H1 (cell line): Measurements from ENCODE around the gene RAB35. TPM values are rescaled to one million over a fixed set of nuclear protein-coding genes. Genes with fewer than 3 reads are reported as not detected.

Source experiments
- CTCF ChIA-PET: fragments of 300-600 bp; sonication (Branson Sonifier 250); formaldehyde crosslinking; loops from one replicate; lab custom pipeline; 2021; ENCODE audit not compliant: partially characterized antibody; lab: Charles Lee
- POLR2A ChIA-PET: fragments of 300-600 bp; sonication (Branson Sonifier 250); formaldehyde crosslinking; loops from one replicate; lab custom pipeline; 2021; ENCODE audit warnings: inconsistent platforms; ENCODE audit not compliant: partially characterized antibody; lab: Charles Lee
- DNase-seq, 2 experiments: peaks; one replicate each; pipeline versions ENCODE4 v3.0.0 to v3.0.0-alpha.2; 2010 to 2022; ENCODE audit warnings: low spot score in 2 of 2, low read depth in 1 of 2, mixed read lengths in 1 of 2
- FAIRE-seq: peaks from 2 replicates; lab custom pipeline; 2011; peaks lifted over from hg19 to GRCh38; lab: Jason Lieb, UNC
- H2AFZ ChIP-seq: 2 replicates; pipeline ENCODE4 v1.8.1; 2012; ENCODE audit warnings: low read length, inconsistent platforms
- H2AK5ac ChIP-seq: 2 replicates; pipeline ENCODE4 v1.6.1; 2013; ENCODE audit warnings: low read depth, low read length
- H2BK120ac ChIP-seq: replicated peaks from 2 replicates; pipeline ENCODE3; 2013; ENCODE audit warnings: low read depth, low read length, inconsistent platforms
- H2BK12ac ChIP-seq: 2 replicates; pipeline ENCODE4 v1.6.1; 2013; ENCODE audit warnings: low read depth, low read length
- H2BK15ac ChIP-seq: 2 replicates; pipeline ENCODE4 v1.6.1; 2013; ENCODE audit warnings: low read length
- H2BK20ac ChIP-seq: 2 replicates; pipeline ENCODE4 v1.6.1; 2013; ENCODE audit warnings: low read length
- H2BK5ac ChIP-seq: 2 replicates; pipeline ENCODE4 v1.6.1; 2013; ENCODE audit warnings: low read depth, low read length
- H3K14ac ChIP-seq: 2 replicates; pipeline ENCODE4 v1.6.1; 2013; ENCODE audit warnings: inconsistent platforms; ENCODE audit not compliant: insufficient read length
- H3K18ac ChIP-seq: 2 replicates; pipeline ENCODE4 v1.6.1; 2013; ENCODE audit warnings: low read length; ENCODE audit errors: extremely low read depth
- H3K23ac ChIP-seq: 2 replicates; pipeline ENCODE4 v1.6.1; 2013; ENCODE audit warnings: inconsistent platforms; ENCODE audit not compliant: insufficient read length
- H3K23me2 ChIP-seq: 2 replicates; pipeline ENCODE4 v1.6.1; 2013; ENCODE audit warnings: low read depth, low read length
- H3K27ac ChIP-seq: 2 replicates; pipeline ENCODE4 v1.6.1; 2011; ENCODE audit warnings: low read depth, low read length, inconsistent platforms
- H3K27me3 ChIP-seq, 4 experiments: replicated peaks in 1 of 4; 1 replicate in 1 of 4; 2 replicates in 3 of 4; pipeline versions ENCODE4 v1.6.1 to v1.8.1; 2011 to 2013; ENCODE audit warnings: low read length in 3 of 4, mild to moderate bottlenecking in 3 of 4, inconsistent platforms in 2 of 4, mixed read lengths in 2 of 4, moderate library complexity in 1 of 4; ENCODE audit not compliant: control insufficient read depth in 3 of 4, insufficient read depth in 3 of 4; ENCODE audit errors: extremely low read depth in 1 of 4
- H3K36me3 ChIP-seq, 4 experiments: 2 replicates each; pipeline versions ENCODE4 v1.6.1 to v1.8.1; 2011 to 2013; ENCODE audit warnings: mild to moderate bottlenecking in 4 of 4, low read length in 3 of 4, moderate library complexity in 2 of 4, control low read depth in 1 of 4, inconsistent platforms in 1 of 4; ENCODE audit not compliant: insufficient read depth in 4 of 4, control insufficient read depth in 2 of 4
- H3K4ac ChIP-seq: replicated peaks from 2 replicates; pipeline ENCODE3; 2013; ENCODE audit warnings: low read length, low read depth, mixed read lengths, inconsistent platforms; ENCODE audit not compliant: insufficient read length
- H3K4me1 ChIP-seq, 4 experiments: replicated peaks in 1 of 4; 1 replicate in 1 of 4; 2 replicates in 3 of 4; pipeline versions ENCODE4 v1.6.1 to v1.8.1; 2011 to 2013; ENCODE audit warnings: low read length in 3 of 4, inconsistent platforms in 2 of 4, mixed read lengths in 1 of 4; ENCODE audit not compliant: insufficient read depth in 4 of 4, control insufficient read depth in 3 of 4
- H3K4me2 ChIP-seq, 2 experiments: 2 replicates each; pipeline versions ENCODE4 v1.6.1 to v1.8.1; 2011 to 2013; ENCODE audit warnings: low read depth in 2 of 2, low read length in 2 of 2, control low read depth in 1 of 2, inconsistent platforms in 1 of 2, mild to moderate bottlenecking in 1 of 2; ENCODE audit not compliant: insufficient read depth in 1 of 2
- H3K4me3 ChIP-seq, 4 experiments: fragments of 200-600, 300-600 bp in 1 of 4; sonication (generic), shearing (Covaris generic), sonication (Bioruptor Twin) in 1 of 4; 2 replicates each; pipeline versions ENCODE4 v1.5.1 to v1.8.1; 2011 to 2016; ENCODE audit warnings: low read length in 4 of 4, low read depth in 3 of 4, control low read depth in 2 of 4, inconsistent platforms in 2 of 4, mild to moderate bottlenecking in 2 of 4, mixed read lengths in 1 of 4, moderate library complexity in 1 of 4; ENCODE audit not compliant: insufficient read depth in 2 of 4; ENCODE audit errors: extremely low read depth in 1 of 4
- H3K56ac ChIP-seq: replicated peaks from 2 replicates; pipeline ENCODE3; 2013; ENCODE audit warnings: low read depth, mild to moderate bottlenecking, mixed read lengths, low read length, inconsistent platforms; ENCODE audit not compliant: insufficient read length
- H3K79me1 ChIP-seq: 2 replicates; pipeline ENCODE4 v1.6.1; 2013; ENCODE audit warnings: low read depth, low read length, control low read depth
- H3K79me2 ChIP-seq, 2 experiments: 2 replicates each; pipeline versions ENCODE4 v1.6.1 to v1.8.1; 2012 to 2013; ENCODE audit warnings: low read length in 2 of 2, mild to moderate bottlenecking in 2 of 2, inconsistent platforms in 1 of 2; ENCODE audit not compliant: insufficient read depth in 2 of 2, control insufficient read depth in 1 of 2
- H3K9ac ChIP-seq, 4 experiments: replicated peaks in 1 of 4; 1 replicate in 1 of 4; 2 replicates in 3 of 4; pipeline versions ENCODE4 v1.6.1 to v1.8.1; 2011 to 2013; ENCODE audit warnings: low read depth in 3 of 4, low read length in 3 of 4, control low read depth in 2 of 4, mild to moderate bottlenecking in 2 of 4, moderate library complexity in 2 of 4, inconsistent platforms in 1 of 4; ENCODE audit errors: extremely low read depth in 1 of 4
- H3K9me3 ChIP-seq, 2 experiments: 2 replicates each; pipeline versions ENCODE4 v1.6.1 to v1.8.1; 2012 to 2013; ENCODE audit warnings: mild to moderate bottlenecking in 2 of 2, moderate library complexity in 2 of 2, control low read depth in 1 of 2, inconsistent platforms in 1 of 2, low read depth in 1 of 2, low read length in 1 of 2, mixed read lengths in 1 of 2; ENCODE audit not compliant: insufficient read depth in 2 of 2
- H4K20me1 ChIP-seq, 2 experiments: replicated peaks in 1 of 2; 2 replicates each; pipeline versions ENCODE3 to v1.8.1; 2011 to 2013; ENCODE audit warnings: inconsistent platforms in 2 of 2, low read length in 2 of 2, mild to moderate bottlenecking in 1 of 2; ENCODE audit not compliant: insufficient read depth in 2 of 2, control insufficient read depth in 1 of 2
- H4K5ac ChIP-seq: 2 replicates; pipeline ENCODE4 v1.6.1; 2013; ENCODE audit warnings: low read length, low read depth, mixed read lengths, inconsistent platforms; ENCODE audit not compliant: insufficient read length
- H4K8ac ChIP-seq: 2 replicates; pipeline ENCODE4 v1.8.0; 2013; ENCODE audit warnings: mild to moderate bottlenecking, moderate library complexity, low read length, inconsistent platforms; ENCODE audit not compliant: insufficient read depth; ENCODE audit errors: extremely low read depth
- H4K91ac ChIP-seq: replicated peaks from 2 replicates; pipeline ENCODE3; 2013; ENCODE audit warnings: low read length, mixed read lengths, inconsistent platforms; ENCODE audit not compliant: insufficient read length
- NANOG ChIP-seq: IDR thresholded peaks from 2 replicates; pipeline ENCODE4 v1.6.1; 2011; ENCODE audit warnings: low read length, low read depth, mild to moderate bottlenecking, inconsistent platforms; ENCODE audit not compliant: insufficient read depth, poor library complexity, severe bottlenecking
- WGBS, 2 experiments: shearing (Covaris generic) in 1 of 2; methylation state at CpG; one replicate each; pipeline versions ENCODE4 v1.1.6 to v1.1.7; 2013 to 2015; ENCODE audit warnings: low lambda C conversion rate in 2 of 2, mixed read lengths in 2 of 2, inconsistent platforms in 1 of 2, low coverage in 1 of 2, missing lambda C conversion rate in 1 of 2; ENCODE audit not compliant: insufficient replicate concordance in 2 of 2, insufficient coverage in 1 of 2, insufficient read length in 1 of 2; ENCODE audit errors: extremely low coverage in 1 of 2, missing lambda C conversion rate in 1 of 2; 5-methylcytosine and 5-hydroxymethylcytosine counted together
- polyA plus RNA-seq, 7 experiments: library from polyadenylated mRNA; depleted of rRNA in 3 of 7; stranded (reverse) in 5 of 7; unstranded in 2 of 7; fragments of >200 nt in 5 of 7; fragments of 200-250 nt in 2 of 7; gene quantifications; 1 replicate in 5 of 7; 2 replicates in 1 of 7; 4 replicates in 1 of 7; pipeline versions ENCODE4 v1.2.1 to v1.2.3, GENCODE V29; 2011 to 2013; ENCODE audit warnings: missing spikeins in 2 of 7, mixed read lengths in 2 of 7
- total RNA-seq: library from RNA; stranded (reverse); fragmentation: NEBNext Ultra II Directional; extraction: Animal tissue kit (Norgen Biotek cat#: 25700); gene quantifications from 2 replicates; pipeline ENCODE4 v1.2.1, GENCODE V29; 2021
- TF ChIP-seq, protein P1 (sequence below): IDR thresholded peaks from 2 replicates; pipeline ENCODE4 v1.6.1; 2012; ENCODE audit warnings: inconsistent platforms

RAB35 gene
- total and polyA plus RNA-seq, 2 of the 8 experiments (the other 6 are each of a cell fraction or from before 2014, with no cell fraction given): 33.4 to 39.0 TPM

DNA sequence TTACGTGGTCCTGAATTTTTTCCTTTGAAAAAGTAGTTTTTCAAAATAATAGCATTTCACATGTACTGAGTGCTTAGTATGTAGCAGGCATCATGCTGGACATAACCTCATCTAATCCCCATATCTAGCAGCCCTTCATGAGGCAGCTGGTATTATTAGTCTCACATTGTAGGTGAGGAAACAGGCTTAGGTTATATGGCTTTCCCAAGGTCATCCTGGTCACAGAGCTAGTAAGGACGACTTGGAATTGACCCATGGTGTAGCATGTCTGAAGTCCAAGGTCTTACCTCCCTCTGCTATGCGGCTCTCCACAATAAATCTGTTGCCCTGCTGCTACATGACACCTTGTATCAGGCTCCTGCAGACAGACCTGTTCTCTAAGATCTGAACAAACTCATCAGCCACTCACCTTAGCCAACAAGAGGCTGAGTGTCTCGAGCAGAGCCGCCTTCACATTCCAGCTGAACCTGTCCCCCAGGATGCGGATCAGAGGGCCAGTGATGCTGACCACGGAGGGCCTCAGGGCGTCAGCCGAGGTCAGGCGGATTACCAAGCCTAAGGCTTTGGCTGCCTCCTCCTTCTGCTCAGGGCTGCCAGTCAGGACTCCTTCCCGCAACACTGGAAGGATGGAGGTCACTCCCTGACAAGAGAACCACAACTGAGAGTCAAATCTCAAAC is 19.7 kb upstream of the RAB35 start:
- Histone ChIP-seq H4K20me1 (peaks cover 0 to 12% of the 10 kb centered on the region in 2 experiments), H3K23me2 (no peaks in the 10 kb centered on the region), H2AFZ (no peak overlapping the region), H3K4me2 (no peak overlapping the region), H4K91ac (no peak overlapping the region), H3K14ac (no peak overlapping the region), H2BK120ac (no peak overlapping the region), H3K27ac (no peak overlapping the region), H2BK5ac (no peak overlapping the region), H4K8ac (no peak overlapping the region), H3K56ac (no peak overlapping the region), H3K4me3 (no peak overlapping the region), H3K23ac (no peak overlapping the region), H2BK12ac (no peak overlapping the region), H3K4me1 (no peaks in the 10 kb centered on the region; a peak in 1 of 7 replicates), H3K18ac (no peak overlapping the region), H3K9ac (no peak overlapping the region), H4K5ac (no peak overlapping the region), H3K79me1 (no peaks in the 10 kb centered on the region; the same call in none of the 2 replicates), H3K4ac (no peak overlapping the region), H3K36me3 (peaks cover 66 to 93% (median 84%) of the 10 kb centered on the region in 4 experiments), H2BK15ac (no peak overlapping the region), H3K27me3 (no peaks in the 10 kb centered on the region), H3K9me3 (no peaks in the 10 kb centered on the region), H3K79me2 (no peaks in the 10 kb centered on the region), H2AK5ac (no peak overlapping the region), H2BK20ac (no peak overlapping the region)
- FAIRE-seq (no peak), DNase-seq (no peak)
- POLR2A ChIA-PET: interaction anchor here (1.1 to 3.2 kb wide), 7 partner anchors 10 to 155 kb away, joined by 3 to 13 read pairs (median 5); partner anchors contain the start of gene RPLP0
- CTCF ChIA-PET: interaction anchor here (0.8 kb wide), 1 partner anchor 11 kb away, joined by 3 read pairs; no protein-coding TSS in a partner anchor
- no peak for TF ChIP-seq NANOG
- TF ChIP-seq, protein P1, sequence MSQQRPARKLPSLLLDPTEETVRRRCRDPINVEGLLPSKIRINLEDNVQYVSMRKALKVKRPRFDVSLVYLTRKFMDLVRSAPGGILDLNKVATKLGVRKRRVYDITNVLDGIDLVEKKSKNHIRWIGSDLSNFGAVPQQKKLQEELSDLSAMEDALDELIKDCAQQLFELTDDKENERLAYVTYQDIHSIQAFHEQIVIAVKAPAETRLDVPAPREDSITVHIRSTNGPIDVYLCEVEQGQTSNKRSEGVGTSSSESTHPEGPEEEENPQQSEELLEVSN: no peak
- 92% methylated on average over 11 of the region's 11 CpGs; no CpG with 5 or more reads in 1 of the 2 experiments for WGBS, 2 experiments
